CD4-positive, alpha-beta memory T cell (primary cell): ENCODE results near the gene AP3D1. TPM values are rescaled to one million over a fixed set of nuclear protein-coding genes. Genes with fewer than 3 reads are reported as not detected.
"Not testable (repeated sequence)": the region's sequence is repeated elsewhere in the genome, so short reads cannot be mapped to it uniquely, and the experiment has no call there.

ENCODE experiments used
- CTCF ChIA-PET: fragments of 350-600 bp; sonication (Branson Sonifier 250); formaldehyde crosslinking; loops from one replicate; lab custom pipeline; 2021; ENCODE audit warnings: inconsistent platforms; ENCODE audit not compliant: partially characterized antibody; lab: Charles Lee
- POLR2A ChIA-PET: fragments of 350-600 bp; sonication (Branson Sonifier 250); formaldehyde crosslinking; loops from one replicate; lab custom pipeline; 2021; ENCODE audit not compliant: partially characterized antibody; lab: Charles Lee
- DNase-seq, 5 donors: peaks; one replicate each; pipeline versions ENCODE4 v3.0.0 to v3.0.0-alpha.2; 2020 to 2022; ENCODE audit warnings: mixed read lengths in 1 of 5
- H3K27ac ChIP-seq: one replicate; pipeline ENCODE4 v1.7.0; 2013; ENCODE audit warnings: low read depth, low read length
- H3K27me3 ChIP-seq: 2 replicates; pipeline ENCODE4 v1.7.0; 2013; ENCODE audit warnings: mild to moderate bottlenecking, low read length, moderate library complexity; ENCODE audit not compliant: insufficient read depth
- H3K36me3 ChIP-seq: 2 replicates; pipeline ENCODE4 v1.7.0; 2013; ENCODE audit warnings: mild to moderate bottlenecking, low read length, moderate library complexity; ENCODE audit not compliant: insufficient read depth
- H3K4me1 ChIP-seq: 2 replicates; pipeline ENCODE4 v1.7.0; 2013; ENCODE audit warnings: mild to moderate bottlenecking, low read length, moderate library complexity; ENCODE audit not compliant: insufficient read depth
- H3K4me3 ChIP-seq, 2 donors: one replicate each; pipeline ENCODE4 v1.7.0; 2013; ENCODE audit warnings: low read length in 2 of 2, mild to moderate bottlenecking in 1 of 2
- H3K9me3 ChIP-seq, 2 donors: one replicate each; pipeline ENCODE4 v1.7.0; 2013; ENCODE audit warnings: low read length in 2 of 2, control low read depth in 1 of 2; ENCODE audit not compliant: control insufficient read depth in 1 of 2
- H3K27ac Mint-ChIP-seq, 7 donors: one replicate each; pipeline ENCODE4 v1.8.0; 2020 to 2021; ENCODE audit warnings: mixed read lengths in 7 of 7, mild to moderate bottlenecking in 6 of 7, inconsistent platforms in 3 of 7, moderate library complexity in 3 of 7
- H3K27me3 Mint-ChIP-seq, 2 donors: one replicate each; pipeline ENCODE4 v1.8.0; 2020 to 2021; ENCODE audit warnings: mixed read lengths in 2 of 2
- H3K36me3 Mint-ChIP-seq, 2 donors: one replicate each; pipeline ENCODE4 v1.8.0; 2020 to 2021; ENCODE audit warnings: mixed read lengths in 2 of 2, inconsistent platforms in 1 of 2, mild to moderate bottlenecking in 1 of 2
- H3K4me1 Mint-ChIP-seq, 4 donors: one replicate each; pipeline ENCODE4 v1.8.0; 2020 to 2021; ENCODE audit warnings: mixed read lengths in 4 of 4, mild to moderate bottlenecking in 1 of 4
- H3K4me3 Mint-ChIP-seq, 8 donors: one replicate each; pipeline ENCODE4 v1.8.0; 2020 to 2021; ENCODE audit warnings: mixed read lengths in 8 of 8, mild to moderate bottlenecking in 7 of 8, moderate library complexity in 6 of 8, inconsistent platforms in 3 of 8
- H3K9me3 Mint-ChIP-seq, 8 donors: one replicate each; pipeline ENCODE4 v1.8.0; 2020 to 2021; ENCODE audit warnings: mixed read lengths in 8 of 8, mild to moderate bottlenecking in 5 of 8, inconsistent platforms in 3 of 8, moderate library complexity in 1 of 8
- intact Hi-C: fragments of 100-400 bp; cut with micrococcal nuclease; formaldehyde crosslinking; loops from one replicate; pipeline ENCODE4 v1.15.1; 2023
- polyA plus RNA-seq, 2 donors: library from polyadenylated mRNA; unstranded; fragments of 300-500 nt; fragmentation: Illumina TruSeq; gene quantifications; one replicate each; pipeline ENCODE4 v1.2.3, GENCODE V29; 2021
- total RNA-seq, 2 experiments: library from RNA; stranded (reverse); gene quantifications; one replicate each; pipeline ENCODE4 v1.2.3, GENCODE V29; 2021

Gene AP3D1
- total and polyA plus RNA-seq, 4 experiments from 2014 or later = 6.7 to 87.2 (median 69.8) TPM

GRCh38 chr19:2089727-2090053 is 61.7 kb downstream of the AP3D1 start:
- Histone ChIP-seq H3K36me3 (peaks cover 3% of the 10 kb centered on the region), H3K27ac (peak overlapping the region; percentile 33), H3K4me1 (peaks cover 87% of the 10 kb centered on the region), H3K4me3 (no peak overlapping the region), H3K9me3 (no peaks in the 10 kb centered on the region), H3K27me3 (no peaks in the 10 kb centered on the region)
- peak overlapping the region; percentile 63 to 86 (median 76) for H3K4me3 Mint-ChIP-seq
- no peak for DNase-seq
- intact Hi-C loops = no loop called here
- ChIA-PET CTCF (no interaction called here), POLR2A (interaction anchor here (0.7 to 1.5 kb wide), 4 partner anchors 20 to 41 kb away, joined by 3 to 8 read pairs (median 4); partner anchors contain the start of gene MKNK2)
- peaks cover 51 to 83% (median 68%) of the 10 kb centered on the region in 4 donors for H3K4me1 Mint-ChIP-seq
- peaks cover 0 to 2% of the 10 kb centered on the region in 2 donors for H3K27me3 Mint-ChIP-seq
- H3K9me3 Mint-ChIP-seq = peaks cover 0 to 4% (median 0%) of the 10 kb centered on the region in 8 donors
- H3K36me3 Mint-ChIP-seq = peaks cover 12 to 23% of the 10 kb centered on the region in 2 donors
- peak overlapping the region; percentile 88 to 98 (median 92) for H3K27ac Mint-ChIP-seq

- H3K4me1 Mint-ChIP-seq = peaks cover 46 to 78% (median 63%) of the 10 kb centered on the region in 4 donors
- DNase-seq = no peak
- Histone ChIP-seq H3K4me3 (no peak overlapping the region), H3K27ac (peak overlapping the region; percentile 33), H3K27me3 (no peaks in the 10 kb centered on the region), H3K36me3 (peaks cover 3% of the 10 kb centered on the region), H3K9me3 (no peaks in the 10 kb centered on the region), H3K4me1 (peaks cover 83% of the 10 kb centered on the region)
- peaks cover 7 to 23% of the 10 kb centered on the region in 2 donors for H3K36me3 Mint-ChIP-seq
- ChIA-PET CTCF (no interaction called here), POLR2A (interaction anchor here (1.0 to 1.5 kb wide), 2 partner anchors 19 to 38 kb away, joined by 5 to 8 read pairs; partner anchors contain the start of gene MKNK2)
- peaks cover 0 to 2% of the 10 kb centered on the region in 2 donors for H3K27me3 Mint-ChIP-seq
- H3K4me3 Mint-ChIP-seq = peak overlapping the region in 7 of 8 donors; percentile 45 to 86 (median 70)
- H3K27ac Mint-ChIP-seq = peak overlapping the region; percentile 88 to 98 (median 92)
- peaks cover 0 to 4% (median 0%) of the 10 kb centered on the region in 8 donors for H3K9me3 Mint-ChIP-seq
- intact Hi-C loops = no loop called here
Observed at GRCh38 chr19:2089001-2089711, 62.2 kb downstream of the AP3D1 start.

- CTCF ChIA-PET = interaction anchor here (1.4 to 2.2 kb wide), 3 partner anchors 10 to 68 kb away, joined by 4 to 8 read pairs (median 5); no protein-coding TSS in a partner anchor
- Mint-ChIP-seq H3K36me3 (peaks cover 12 to 36% of the 10 kb centered on the region in 2 donors), H3K4me1 (peaks cover 45 to 73% (median 59%) of the 10 kb centered on the region in 4 donors), H3K4me3 (peak overlapping the region; percentile 48 to 86 (median 78)), H3K27ac (peak overlapping the region; percentile 92 to 98 (median 96)), H3K9me3 (peaks cover 0 to 4% (median 0%) of the 10 kb centered on the region in 8 donors), H3K27me3 (peaks cover 0 to 2% of the 10 kb centered on the region in 2 donors)
- Histone ChIP-seq H3K9me3 (no peaks in the 10 kb centered on the region), H3K27me3 (no peaks in the 10 kb centered on the region), H3K27ac (peak overlapping the region; percentile 54), H3K4me1 (peaks cover 70% of the 10 kb centered on the region), H3K4me3 (peak overlapping the region in 1 of 2 donors; percentile 31), H3K36me3 (peaks cover 3% of the 10 kb centered on the region)
- POLR2A ChIA-PET = interaction anchor here (0.8 to 8.8 kb wide), 14 partner anchors 7 to 182 kb away, joined by 3 to 323 read pairs (median 4); partner anchors contain the start of genes IZUMO4 and MOB3A
- intact Hi-C loops = no loop called here
- peak in 4 of 5 donors; percentile 42 to 53 (median 50) for DNase-seq
Observed at GRCh38 chr19:2087621-2088100, 63.7 kb downstream of the AP3D1 start.

- peak overlapping the region; percentile 48 to 86 (median 78) for H3K4me3 Mint-ChIP-seq
Observed at GRCh38 chr19:2086695-2087620, 64.4 kb downstream of the AP3D1 start.

GRCh38 chr19:2084993-2085720 is 66.2 kb downstream of the AP3D1 start:
- Mint-ChIP-seq H3K36me3 (peaks cover 19 to 48% of the 10 kb centered on the region in 2 donors), H3K27ac (peak overlapping the region; percentile 97 to 100 (median 99)), H3K4me3 (peak overlapping the region; percentile 97 to 100 (median 99)), H3K4me1 (peaks cover 45 to 85% (median 66%) of the 10 kb centered on the region in 4 donors), H3K9me3 (peaks cover 0 to 4% (median 0%) of the 10 kb centered on the region in 8 donors), H3K27me3 (peaks cover 0 to 2% of the 10 kb centered on the region in 2 donors)
- DNase-seq = peak; percentile 96 to 97 (median 97)
- peaks cover 5% of the 10 kb centered on the region for H3K36me3 ChIP-seq
- H3K4me1 ChIP-seq = peaks cover 75% of the 10 kb centered on the region
- no peaks in the 10 kb centered on the region for H3K27me3 ChIP-seq
- POLR2A ChIA-PET = interaction anchor here (0.6 to 8.8 kb wide), 23 partner anchors 9 to 391 kb away, joined by 3 to 323 read pairs (median 6); partner anchors contain the start of genes AP3D1, BTBD2, GADD45B and IZUMO4
- CTCF ChIA-PET = interaction anchor here (0.7 to 4.6 kb wide), 5 partner anchors 10 to 73 kb away, joined by 3 to 35 read pairs (median 5); partner anchors contain the start of gene MOB3A
- no peaks in the 10 kb centered on the region for H3K9me3 ChIP-seq
- peak overlapping the region; percentile 93 for H3K27ac ChIP-seq
- H3K4me3 ChIP-seq = peak overlapping the region; percentile 80 to 97
- intact Hi-C loops = loop anchor here (1.0 to 2.0 kb wide), 3 partner anchors 11 to 34 kb away; partner anchors contain the start of genes IZUMO4, MKNK2 and MOB3A

More at GRCh38 chr19:2086695-2087620, 64.4 kb downstream of the AP3D1 start:
- Histone ChIP-seq H3K4me1 (peaks cover 70% of the 10 kb centered on the region), H3K27ac (peak overlapping the region; percentile 54), H3K4me3 (peak overlapping the region in 1 of 2 donors; percentile 35)
- H3K27me3 Mint-ChIP-seq, H3K27me3 ChIP-seq, intact Hi-C loops, H3K36me3 ChIP-seq, H3K9me3 ChIP-seq, DNase-seq, H3K9me3 Mint-ChIP-seq: not testable (repeated sequence)
- ChIA-PET CTCF (interaction anchor here (0.8 to 2.2 kb wide), 6 partner anchors 8 to 68 kb away, joined by 3 to 10 read pairs (median 4); partner anchors contain the start of gene MOB3A), POLR2A (interaction anchor here (0.6 to 8.8 kb wide), 14 partner anchors 8 to 1254 kb away, joined by 3 to 323 read pairs (median 4); partner anchors contain the start of genes IZUMO4 and MOB3A)
- peak overlapping the region; percentile 92 to 98 (median 96) for H3K27ac Mint-ChIP-seq
- peaks cover 47 to 80% (median 63%) of the 10 kb centered on the region in 4 donors for H3K4me1 Mint-ChIP-seq
- H3K36me3 Mint-ChIP-seq = peaks cover 13 to 43% of the 10 kb centered on the region in 2 donors
